Upper lobe of left lung (tissue), 6 donors: ENCODE results near the gene GOLGA6L2. TPM values are rescaled to one million over a fixed set of nuclear protein-coding genes. Genes with fewer than 3 reads are reported as not detected.

Experiments used
- ATAC-seq, 2 donors: fragments of 200-7000 bp; cut with Tn5 transposase; one replicate each; pipeline ENCODE4 v1.9.1; 2022; ENCODE audit warnings: mild to moderate bottlenecking in 2 of 2, moderate library complexity in 2 of 2; ENCODE audit not compliant: low FRiP score in 2 of 2
- DNase-seq, 2 donors: peaks; one replicate each; pipeline ENCODE4 v3.0.0-alpha.2; 2019 to 2020
- H3K27ac ChIP-seq, 4 donors: fragments of 200-600 bp; sonication (generic); one replicate each; pipeline ENCODE4 v1.5.1; 2016 to 2019
- H3K27me3 ChIP-seq, 4 donors: fragments of 200-600 bp; sonication (generic); one replicate each; pipeline ENCODE4 v1.5.1; 2017 to 2019
- H3K36me3 ChIP-seq, 4 donors: fragments of 200-600 bp; sonication (generic); one replicate each; pipeline ENCODE4 v1.5.1; 2016 to 2019
- H3K4me1 ChIP-seq, 4 donors: fragments of 200-600 bp; sonication (generic); one replicate each; pipeline ENCODE4 v1.5.1; 2018 to 2019
- H3K4me3 ChIP-seq, 4 donors: fragments of 200-600 bp; sonication (generic); one replicate each; pipeline ENCODE4 v1.5.1; 2017 to 2019; ENCODE audit warnings: mild to moderate bottlenecking in 2 of 4, moderate library complexity in 1 of 4
- H3K9me3 ChIP-seq, 4 donors: fragments of 200-600 bp; sonication (generic); one replicate each; pipeline ENCODE4 v1.5.1; 2018 to 2019
- CTCF ChIP-seq, 6 experiments: fragments of 450-650 bp in 4 of 6; fragments of 200-600 bp in 2 of 6; sonication (generic) in 2 of 6; IDR thresholded peaks; one replicate each; pipeline ENCODE4 v1.5.1; 2016 to 2019; ENCODE audit warnings: antibody characterized with exemption in 6 of 6
- EP300 ChIP-seq, 4 donors: sonication (generic); formaldehyde crosslinking; IDR thresholded peaks; one replicate each; pipeline ENCODE4 v1.5.1; 2017; ENCODE audit warnings: antibody characterized with exemption in 4 of 4, control low read depth in 2 of 4
- POLR2A ChIP-seq, 4 donors: fragments of 450-650 bp; IDR thresholded peaks; one replicate each; pipeline ENCODE4 v1.5.1; 2016 to 2017; ENCODE audit warnings: antibody characterized with exemption in 4 of 4, mild to moderate bottlenecking in 2 of 4
- POLR2AphosphoS5 ChIP-seq, 2 donors: sonication (generic); formaldehyde crosslinking; IDR thresholded peaks; one replicate each; pipeline ENCODE4 v1.5.1; 2017; ENCODE audit warnings: antibody characterized with exemption in 2 of 2
- WGBS, 2 donors: methylation state at CpG; one replicate each; pipeline ENCODE4 v1.1.5; 2017 to 2018; 5-methylcytosine and 5-hydroxymethylcytosine counted together
- total RNA-seq, 6 donors: library from RNA; depleted of rRNA in 4 of 6; stranded (reverse); fragments of >200 nt in 4 of 6; gene quantifications; one replicate each; pipeline versions ENCODE4 v1.1.0 to v1.2.1, GENCODE V29; 2016 to 2021
- donor health status: DM: no; HTN: no; CAD: no; lungs with moderate emphysema.
- donor health status: DM: no; HTN: yes; CAD: no; lungs with severe emphysema.

The GOLGA6L2 gene
- total RNA-seq, 6 donors from 2014 or later: not detected

GRCh38 chr15:23482228-23482627, 35.2 kb upstream of the GOLGA6L2 start:
- ATAC-seq (no peak), DNase-seq (no peak)
- Histone ChIP-seq H3K4me3 (no peak overlapping the region), H3K27ac (no peak overlapping the region), H3K27me3 (no peaks in the 10 kb centered on the region), H3K9me3 (no peaks in the 10 kb centered on the region), H3K36me3 (no peaks in the 10 kb centered on the region), H3K4me1 (no peaks in the 10 kb centered on the region)
- no peak for TF ChIP-seq POLR2A (IDR thresholded peaks at IDR 0.05)
- TF ChIP-seq POLR2AphosphoS5 (IDR thresholded peaks at IDR 0.05): no peak
- no peak for TF ChIP-seq CTCF (IDR thresholded peaks at IDR 0.05)
- no peak for TF ChIP-seq EP300 (IDR thresholded peaks at IDR 0.05)
- WGBS, 2 donors: 81 to 96% methylated on average over 1 of the region's 1 CpG

- H3K27ac ChIP-seq: no peak overlapping the region
- ATAC-seq: no peak
- H3K4me3 ChIP-seq: no peak overlapping the region
- TF ChIP-seq EP300 (IDR thresholded peaks at IDR 0.05) (no peak), CTCF (IDR thresholded peaks at IDR 0.05) (no peak), POLR2A (IDR thresholded peaks at IDR 0.05) (no peak), POLR2AphosphoS5 (IDR thresholded peaks at IDR 0.05) (no peak)
- peak in 1 of 2 donors; percentile 55 for DNase-seq
- H3K9me3 ChIP-seq: no peaks in the 10 kb centered on the region
- no peaks in the 10 kb centered on the region for H3K27me3 ChIP-seq
- H3K36me3 ChIP-seq: no peaks in the 10 kb centered on the region
- no peaks in the 10 kb centered on the region for H3K4me1 ChIP-seq
- 85 to 89% methylated on average over 6 of the region's 6 CpGs for WGBS, 2 donors
Observed at GRCh38 chr15:23477920-23478319, 30.9 kb upstream of the GOLGA6L2 start.

- WGBS, 2 donors: 81% methylated on average over 3 of the region's 3 CpGs
- no peaks in the 10 kb centered on the region for H3K9me3 ChIP-seq
- H3K27me3 ChIP-seq: no peaks in the 10 kb centered on the region
- H3K27ac ChIP-seq: no peak overlapping the region
- DNase-seq: no peak
- TF ChIP-seq CTCF (IDR thresholded peaks at IDR 0.05) (no peak), POLR2A (IDR thresholded peaks at IDR 0.05) (no peak), EP300 (IDR thresholded peaks at IDR 0.05) (no peak), POLR2AphosphoS5 (IDR thresholded peaks at IDR 0.05) (no peak)
- no peak overlapping the region for H3K4me3 ChIP-seq
- ATAC-seq: no peak
- H3K36me3 ChIP-seq: no peaks in the 10 kb centered on the region
- no peaks in the 10 kb centered on the region for H3K4me1 ChIP-seq
Observed at GRCh38 chr15:23472678-23473077, 25.6 kb upstream of the GOLGA6L2 start.

GRCh38 chr15:23472033-23472432, 25.0 kb upstream of the GOLGA6L2 start:
- Histone ChIP-seq H3K27me3 (no peaks in the 10 kb centered on the region), H3K36me3 (no peaks in the 10 kb centered on the region), H3K4me3 (no peak overlapping the region), H3K4me1 (no peaks in the 10 kb centered on the region), H3K27ac (no peak overlapping the region), H3K9me3 (no peaks in the 10 kb centered on the region)
- TF ChIP-seq POLR2A (IDR thresholded peaks at IDR 0.05) (no peak), EP300 (IDR thresholded peaks at IDR 0.05) (no peak), POLR2AphosphoS5 (IDR thresholded peaks at IDR 0.05) (no peak), CTCF (IDR thresholded peaks at IDR 0.05) (no peak)
- DNase-seq (no peak), ATAC-seq (no peak)
- WGBS, 2 donors: 75 to 83% methylated on average over 1 of the region's 1 CpG

- ATAC-seq: no peak
- 79 to 85% methylated on average over 3 of the region's 3 CpGs for WGBS, 2 donors
- no peak overlapping the region for H3K27ac ChIP-seq
- no peak for TF ChIP-seq POLR2AphosphoS5 (IDR thresholded peaks at IDR 0.05)
- peak in 4 of 6 experiments; percentile 13 to 54 (median 34) for TF ChIP-seq CTCF (IDR thresholded peaks at IDR 0.05)
- no peaks in the 10 kb centered on the region for H3K27me3 ChIP-seq
- no peak for DNase-seq
- no peaks in the 10 kb centered on the region for H3K9me3 ChIP-seq
- H3K4me1 ChIP-seq: no peaks in the 10 kb centered on the region
- H3K36me3 ChIP-seq: no peaks in the 10 kb centered on the region
- no peak overlapping the region for H3K4me3 ChIP-seq
Observed at GRCh38 chr15:23467110-23467600, 20.1 kb upstream of the GOLGA6L2 start.
